Loucy (cell line): ENCODE data around the gene FGGY.

Experiments
- EZH2phosphoT487 ChIP-seq: fragments of 200-600 bp; IDR thresholded peaks from 2 replicates; pipeline ENCODE4 v1.6.1; 2018; ENCODE audit warnings: antibody characterized with exemption, mild to moderate bottlenecking, moderate library complexity, borderline replicate concordance
- TF ChIP-seq, protein P1 (sequence below): fragments of 200-600 bp; sonication (generic); conservative IDR thresholded peaks from 2 replicates; pipeline ENCODE4 v1.5.1; 2014; ENCODE audit warnings: mild to moderate bottlenecking, antibody characterized with exemption, low read length

DNA sequence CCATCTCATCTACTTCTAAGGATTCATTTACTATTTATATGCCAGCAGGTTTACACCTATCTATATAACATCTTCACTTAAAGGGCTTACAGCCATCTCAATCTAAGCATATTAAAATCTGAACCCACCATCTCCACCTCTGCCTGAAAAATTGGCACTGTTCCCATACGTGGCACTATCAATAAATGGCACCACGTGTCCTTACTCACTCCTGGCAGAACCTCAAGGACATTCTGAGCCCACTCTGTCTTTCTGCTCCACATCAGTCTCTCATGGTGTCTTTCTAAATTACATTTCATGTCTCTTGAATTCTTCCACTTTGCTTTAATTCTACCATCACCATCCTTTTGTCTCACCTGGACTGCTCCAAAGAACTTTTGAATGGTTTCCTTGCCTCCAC, 445.6 kb downstream of the FGGY start:
- TF ChIP-seq, protein P1, sequence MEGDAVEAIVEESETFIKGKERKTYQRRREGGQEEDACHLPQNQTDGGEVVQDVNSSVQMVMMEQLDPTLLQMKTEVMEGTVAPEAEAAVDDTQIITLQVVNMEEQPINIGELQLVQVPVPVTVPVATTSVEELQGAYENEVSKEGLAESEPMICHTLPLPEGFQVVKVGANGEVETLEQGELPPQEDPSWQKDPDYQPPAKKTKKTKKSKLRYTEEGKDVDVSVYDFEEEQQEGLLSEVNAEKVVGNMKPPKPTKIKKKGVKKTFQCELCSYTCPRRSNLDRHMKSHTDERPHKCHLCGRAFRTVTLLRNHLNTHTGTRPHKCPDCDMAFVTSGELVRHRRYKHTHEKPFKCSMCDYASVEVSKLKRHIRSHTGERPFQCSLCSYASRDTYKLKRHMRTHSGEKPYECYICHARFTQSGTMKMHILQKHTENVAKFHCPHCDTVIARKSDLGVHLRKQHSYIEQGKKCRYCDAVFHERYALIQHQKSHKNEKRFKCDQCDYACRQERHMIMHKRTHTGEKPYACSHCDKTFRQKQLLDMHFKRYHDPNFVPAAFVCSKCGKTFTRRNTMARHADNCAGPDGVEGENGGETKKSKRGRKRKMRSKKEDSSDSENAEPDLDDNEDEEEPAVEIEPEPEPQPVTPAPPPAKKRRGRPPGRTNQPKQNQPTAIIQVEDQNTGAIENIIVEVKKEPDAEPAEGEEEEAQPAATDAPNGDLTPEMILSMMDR, result no peak
- no peak for TF ChIP-seq EZH2phosphoT487
